Fibroblast of the aortic adventitia (primary cell): Measurements from ENCODE around the gene CHRNB2. TPM values are rescaled to one million over a fixed set of nuclear protein-coding genes. Genes with fewer than 3 reads are reported as not detected.
A peak's percentile ranks its signal among the peaks of the same experiment; 100 is the strongest.

Source experiments
- DNase-seq: peaks from one replicate; pipeline ENCODE4 v3.0.0-alpha.2; 2010; ENCODE audit warnings: low read depth
- H3K4me3 ChIP-seq: 2 replicates; pipeline ENCODE4 v1.5.1; 2011; ENCODE audit warnings: low read depth, mild to moderate bottlenecking, control low read depth, low read length, moderate library complexity
- CTCF ChIP-seq: IDR thresholded peaks from 2 replicates; pipeline ENCODE4 v1.5.1; 2011; ENCODE audit warnings: mild to moderate bottlenecking, low read length, control low read depth, inconsistent platforms; ENCODE audit not compliant: insufficient read depth
- total RNA-seq: library from RNA; depleted of rRNA; stranded (reverse); fragments of >200 nt; gene quantifications from 2 replicates; pipeline ENCODE4 v1.2.3, GENCODE V29; 2012; ENCODE audit warnings: low replicate concordance

Gene CHRNB2
- under 0.01 TPM in 1 of 2 replicates, not detected in the other for total RNA-seq

GRCh38 chr1:154567386-154568156 is at the start of gene CHRNB2:
Gene CHRNB2 (plus strand): TSS chr1:154567778. CDS start chr1:154568045, 267 bp downstream.
- TF ChIP-seq CTCF, result no peak
- peak; percentile 27 for DNase-seq
- peak within 1 kb of the TSS; percentile 17 for H3K4me3 ChIP-seq

GRCh38 chr1:154519591-154519991 is 48.0 kb upstream of the CHRNB2 start:
- DNase-seq, result no peak
- TF ChIP-seq CTCF, result no peak
- no peak overlapping the region for H3K4me3 ChIP-seq

GRCh38 chr1:154520333-154520732 is 47.2 kb upstream of the CHRNB2 start:
- no peak overlapping the region for H3K4me3 ChIP-seq
- TF ChIP-seq CTCF, result no peak
- DNase-seq, result peak; percentile 65

GRCh38 chr1:154521695-154522094 is 45.9 kb upstream of the CHRNB2 start:
- no peak overlapping the region for H3K4me3 ChIP-seq
- no peak for TF ChIP-seq CTCF
- no peak for DNase-seq

- no peak for DNase-seq
- TF ChIP-seq CTCF, result no peak
- no peak overlapping the region for H3K4me3 ChIP-seq
Observed at GRCh38 chr1:154524881-154525280, 42.7 kb upstream of the CHRNB2 start.

GRCh38 chr1:154527192-154527591 is 40.4 kb upstream of the CHRNB2 start:
- TF ChIP-seq CTCF, result no peak
- no peak for DNase-seq
- no peak overlapping the region for H3K4me3 ChIP-seq
